Mesothelial cell of epicardium (in vitro differentiated cells): ENCODE results near the gene RBM10. TPM values are rescaled to one million over a fixed set of nuclear protein-coding genes. Genes with fewer than 3 reads are reported as not detected.

Experiments
- DNase-seq, 2 experiments: peaks; one replicate each; pipeline ENCODE4 v3.0.0; 2021; ENCODE audit warnings: low spot score in 2 of 2; ENCODE audit not compliant: unreplicated experiment in 2 of 2
- H3K27ac Mint-ChIP-seq: 2 replicates; pipeline ENCODE4 v1.8.0; 2021; ENCODE audit warnings: mixed read lengths
- H3K27me3 Mint-ChIP-seq: 2 replicates; pipeline ENCODE4 v1.8.0; 2021; ENCODE audit warnings: low read depth, mixed read lengths
- H3K36me3 Mint-ChIP-seq: 2 replicates; pipeline ENCODE4 v1.8.0; 2021; ENCODE audit warnings: mixed read lengths
- H3K4me1 Mint-ChIP-seq: 2 replicates; pipeline ENCODE4 v1.8.0; 2021; ENCODE audit warnings: mixed read lengths
- H3K4me3 Mint-ChIP-seq: 2 replicates; pipeline ENCODE4 v1.8.0; 2021; ENCODE audit warnings: mild to moderate bottlenecking, moderate library complexity, mixed read lengths
- H3K9me3 Mint-ChIP-seq: 2 replicates; pipeline ENCODE4 v1.8.0; 2021; ENCODE audit warnings: mixed read lengths
- CTCF ChIP-seq: fragments of 200-600 bp; sonication (generic); IDR thresholded peaks from one replicate; pipeline ENCODE4 v1.5.0; 2021; ENCODE audit warnings: antibody characterized with exemption; ENCODE audit not compliant: unreplicated experiment
- total RNA-seq: library from RNA; stranded (reverse); gene quantifications from 3 replicates; pipeline ENCODE4 v1.2.1, GENCODE V29; 2021

The RBM10 gene
- total RNA-seq, 1 donor from 2014 or later, result 58.7 TPM

DNA sequence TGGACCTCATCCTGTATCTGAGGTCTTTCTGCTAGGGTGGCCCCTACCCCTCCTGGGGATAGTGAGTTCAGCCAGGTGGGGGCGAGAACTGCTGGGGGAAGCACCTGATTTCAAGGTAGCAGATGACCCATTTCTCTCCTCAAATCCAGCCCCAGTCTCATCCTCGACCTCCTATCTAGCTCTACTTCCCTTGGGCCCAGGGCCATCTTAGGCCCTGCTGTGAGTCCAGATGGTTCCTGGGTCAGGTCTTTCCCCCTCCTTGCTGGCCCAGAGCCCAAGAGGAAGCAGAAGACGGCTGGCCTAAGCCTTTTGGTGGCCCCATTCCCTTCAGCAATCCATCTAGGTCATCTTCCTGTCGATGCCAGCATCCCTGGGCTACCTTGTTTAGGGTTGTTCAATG, 76.7 kb downstream of the RBM10 start:
- peaks cover 24% of the 10 kb centered on the region for H3K36me3 Mint-ChIP-seq
- H3K27ac Mint-ChIP-seq, result peak overlapping the region; percentile 10
- DNase-seq, result no peak
- H3K9me3 Mint-ChIP-seq, result no peaks in the 10 kb centered on the region
- peaks cover 28% of the 10 kb centered on the region for H3K4me1 Mint-ChIP-seq
- no peaks in the 10 kb centered on the region for H3K27me3 Mint-ChIP-seq
- H3K4me3 Mint-ChIP-seq, result no peak overlapping the region
- no peak for TF ChIP-seq CTCF

GRCh38 chrX:47222751-47223350, 77.8 kb downstream of the RBM10 start:
- Mint-ChIP-seq H3K4me1 (peaks cover 19% of the 10 kb centered on the region), H3K4me3 (no peak overlapping the region), H3K27ac (no peak overlapping the region), H3K27me3 (no peaks in the 10 kb centered on the region), H3K9me3 (no peaks in the 10 kb centered on the region), H3K36me3 (peaks cover 25% of the 10 kb centered on the region)
- DNase-seq, result no peak
- TF ChIP-seq CTCF, result no peak

DNA sequence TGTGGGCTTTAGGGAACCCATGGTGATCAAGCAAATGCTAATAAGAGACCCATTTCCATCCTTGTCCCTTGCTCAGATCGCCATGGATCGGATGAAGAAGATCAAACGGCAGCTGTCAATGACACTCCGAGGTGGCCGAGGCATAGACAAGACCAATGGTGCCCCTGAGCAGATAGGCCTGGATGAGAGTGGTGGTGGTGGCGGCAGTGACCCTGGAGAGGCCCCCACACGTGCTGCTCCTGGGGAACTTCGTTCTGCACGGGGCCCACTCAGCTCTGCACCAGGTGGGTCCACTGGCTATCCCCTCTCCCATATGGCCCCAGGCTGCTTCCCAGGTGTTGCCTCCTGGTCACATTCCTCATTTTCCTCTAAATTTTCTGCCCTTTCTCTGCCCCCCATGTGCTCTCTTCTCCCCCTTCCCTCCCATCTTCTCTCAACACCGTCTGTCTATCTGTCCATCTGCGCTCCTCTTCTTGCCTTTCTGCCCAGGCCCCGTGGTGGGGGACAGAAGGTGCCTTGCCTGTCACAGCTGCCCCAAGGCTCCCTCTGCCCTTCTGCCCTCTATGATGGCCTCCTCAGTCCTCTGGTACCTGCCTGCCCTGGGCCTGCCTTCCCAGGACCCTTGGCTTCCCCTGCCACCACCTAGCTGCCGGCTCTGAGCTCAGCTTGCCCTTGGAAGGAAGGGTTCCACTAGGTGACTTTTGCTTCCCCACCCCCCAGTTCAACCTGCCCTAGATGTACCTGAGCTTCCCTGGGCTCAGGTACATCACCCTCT, 78.6 kb downstream of the RBM10 start:
- H3K9me3 Mint-ChIP-seq, result no peaks in the 10 kb centered on the region
- H3K4me3 Mint-ChIP-seq, result no peak overlapping the region
- H3K27ac Mint-ChIP-seq, result no peak overlapping the region
- DNase-seq, result no peak
- H3K4me1 Mint-ChIP-seq, result peaks cover 19% of the 10 kb centered on the region
- no peaks in the 10 kb centered on the region for H3K27me3 Mint-ChIP-seq
- TF ChIP-seq CTCF, result no peak
- H3K36me3 Mint-ChIP-seq, result peaks cover 30% of the 10 kb centered on the region

GRCh38 chrX:47224266-47224895, 79.4 kb downstream of the RBM10 start:
- no peak for TF ChIP-seq CTCF
- Mint-ChIP-seq H3K36me3 (peaks cover 33% of the 10 kb centered on the region), H3K4me1 (peaks cover 16% of the 10 kb centered on the region), H3K27ac (no peak overlapping the region), H3K9me3 (no peaks in the 10 kb centered on the region), H3K27me3 (no peaks in the 10 kb centered on the region), H3K4me3 (no peak overlapping the region)
- no peak for DNase-seq

GRCh38 chrX:47224896-47225290, 79.9 kb downstream of the RBM10 start:
- Mint-ChIP-seq H3K9me3 (no peaks in the 10 kb centered on the region), H3K4me1 (peaks cover 11% of the 10 kb centered on the region), H3K27ac (no peak overlapping the region), H3K4me3 (no peak overlapping the region), H3K27me3 (no peaks in the 10 kb centered on the region), H3K36me3 (peaks cover 34% of the 10 kb centered on the region)
- no peak for DNase-seq
- no peak for TF ChIP-seq CTCF
